Stimulated activated naive CD4-positive, alpha-beta T cell (primary cell): Measurements from ENCODE around the gene ETS2.

Experiments
- DNase-seq, 6 experiments: peaks; one replicate each; lab custom pipeline; 2025; lab: John Stamatoyannopoulos, UW

ETS2 gene

GRCh38 chr21:38802050-38803026, 3.4 kb upstream of the ETS2 start:
- no peak for DNase-seq

DNA sequence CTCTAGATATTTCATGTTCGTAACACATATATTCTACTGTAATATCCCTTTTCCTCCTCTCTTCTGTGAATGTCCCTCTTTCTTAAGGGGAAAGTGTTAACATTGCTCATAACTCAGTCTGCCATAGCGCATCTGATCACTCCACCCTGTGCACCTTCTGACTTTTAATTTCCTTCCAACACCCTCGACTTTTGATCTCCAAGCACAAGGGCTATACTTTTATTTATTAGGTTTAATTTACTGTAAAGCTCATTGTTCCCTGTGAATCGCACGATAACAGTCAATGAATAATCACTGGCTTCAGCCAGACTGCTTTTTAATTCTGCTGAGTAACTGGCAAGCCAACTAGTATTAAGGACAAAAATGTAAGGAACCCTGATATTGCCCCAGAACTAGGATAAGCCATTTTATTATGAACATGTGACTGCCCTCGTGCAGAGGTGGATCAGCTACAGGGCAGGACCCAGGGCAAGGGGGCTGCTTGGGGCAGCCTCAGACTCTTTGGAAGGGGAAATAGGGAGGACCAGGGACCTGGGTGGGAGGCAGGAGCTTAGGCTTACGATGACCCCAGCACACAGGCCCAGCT, 2.6 kb upstream of the ETS2 start:
- no peak for DNase-seq

GRCh38 chr21:38804030-38804788, 1.5 kb upstream of the ETS2 start:
- no peak for DNase-seq

GRCh38 chr21:38804789-38805327, 871 bp upstream of the ETS2 start:
- peak in 3 of 6 experiments; percentile 15 to 37 (median 33) for DNase-seq

DNA sequence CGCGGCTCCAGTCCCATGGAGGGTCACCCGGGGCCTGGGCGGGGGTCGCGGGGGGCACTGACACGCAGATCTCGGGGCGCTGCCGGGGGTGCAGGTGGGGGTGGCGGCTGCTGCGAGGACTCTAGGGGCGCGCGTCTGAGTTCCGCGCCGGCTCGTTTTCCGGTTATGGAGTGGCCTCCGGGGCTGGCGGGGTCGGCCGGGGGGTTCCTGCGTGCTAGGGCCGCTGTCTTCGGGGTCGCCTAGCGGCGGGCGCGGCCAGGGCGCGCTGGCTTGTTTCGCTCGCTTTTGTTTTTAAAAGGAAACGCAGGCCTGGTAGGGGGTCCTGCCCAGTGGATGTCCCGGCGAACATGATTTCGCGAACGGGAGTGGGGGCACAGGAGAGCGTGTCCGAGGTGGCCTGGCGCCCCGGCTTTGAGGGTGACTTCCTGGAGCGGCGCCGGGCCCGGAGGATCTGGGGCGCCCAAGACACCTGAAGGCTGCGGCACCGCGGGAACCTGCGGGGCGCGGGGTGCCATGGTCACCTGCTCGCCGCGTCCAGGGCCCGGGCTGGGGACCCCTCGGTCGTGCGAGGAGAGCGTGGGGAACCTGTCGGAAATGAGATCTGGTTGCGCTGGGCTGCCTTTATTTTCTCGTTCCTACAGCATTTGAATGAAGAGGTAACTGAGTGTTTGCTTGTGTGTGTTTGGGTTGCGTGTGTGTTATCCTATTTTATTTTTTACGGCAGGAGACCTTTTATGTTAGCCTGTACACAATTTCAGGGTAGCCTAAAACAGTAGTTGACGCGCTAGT, 618 bp downstream of the ETS2 start:
- peak in 4 of 6 experiments; percentile 9 to 50 (median 34) for DNase-seq

GRCh38 chr21:38806942-38807284, 1.2 kb downstream of the ETS2 start:
- DNase-seq, result peak in 1 of 6 experiments; percentile 28

- no peak for DNase-seq
These were observed 1.7 kb downstream of the ETS2 start for GRCh38 chr21:38807441-38807871.

GRCh38 chr21:38807986-38808385, 2.3 kb downstream of the ETS2 start:
- DNase-seq, result no peak

DNA sequence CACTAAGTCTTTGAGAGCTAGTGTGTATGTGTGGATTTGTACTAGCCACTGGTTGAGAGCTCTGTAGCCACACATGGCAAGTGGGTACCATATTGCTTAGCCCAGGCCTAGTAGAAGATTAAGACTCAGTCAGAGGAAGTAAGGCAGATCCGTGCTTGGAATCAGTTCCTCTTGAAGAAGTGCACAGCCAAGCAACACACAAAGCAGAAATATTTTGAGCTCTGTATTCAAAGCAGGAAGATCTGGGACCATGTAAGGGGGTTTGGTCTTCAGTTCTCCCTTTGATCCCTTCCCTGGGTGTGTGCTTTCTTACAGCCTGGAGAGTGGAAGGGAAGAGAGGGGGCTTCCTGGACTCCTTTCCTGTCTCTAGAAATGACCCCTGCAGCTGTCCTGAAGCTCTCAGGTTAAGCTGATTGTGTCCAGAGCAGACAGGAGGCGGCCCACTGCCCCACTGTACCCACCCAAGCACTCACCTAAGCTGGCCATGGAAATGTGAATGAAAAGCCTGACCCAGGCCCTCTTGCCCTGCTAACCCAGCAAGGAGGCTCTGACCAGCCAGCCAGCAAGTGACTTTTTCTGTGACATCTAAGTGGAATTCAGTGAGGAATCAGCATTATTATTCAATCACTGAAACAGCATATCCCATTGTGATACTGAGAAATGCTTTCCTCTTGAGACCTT, 3.6 kb downstream of the ETS2 start:
- DNase-seq, result no peak

- DNase-seq, result no peak
These were observed 4.5 kb downstream of the ETS2 start for GRCh38 chr21:38810034-38810825.

GRCh38 chr21:38810826-38811164, 5.1 kb downstream of the ETS2 start:
- no peak for DNase-seq

DNA sequence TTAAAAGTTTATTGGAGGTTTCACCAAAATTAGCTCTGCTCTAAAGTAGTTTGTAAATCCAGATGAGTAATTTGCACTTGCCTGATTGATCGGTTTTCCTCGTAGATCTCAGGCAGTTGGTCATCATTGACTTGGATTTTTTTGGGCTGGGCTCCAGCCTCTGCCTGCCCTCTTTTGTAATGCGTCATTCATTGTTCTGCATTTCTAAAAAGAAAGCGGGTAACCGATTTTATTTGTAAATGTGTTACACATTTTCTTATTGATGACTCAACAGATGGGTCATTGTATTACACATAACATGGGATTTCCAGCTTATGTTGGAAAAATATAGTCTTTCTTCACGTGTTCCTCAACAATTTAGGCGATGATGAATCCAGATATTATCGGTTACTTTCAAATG, 5.5 kb downstream of the ETS2 start:
- no peak for DNase-seq

DNA sequence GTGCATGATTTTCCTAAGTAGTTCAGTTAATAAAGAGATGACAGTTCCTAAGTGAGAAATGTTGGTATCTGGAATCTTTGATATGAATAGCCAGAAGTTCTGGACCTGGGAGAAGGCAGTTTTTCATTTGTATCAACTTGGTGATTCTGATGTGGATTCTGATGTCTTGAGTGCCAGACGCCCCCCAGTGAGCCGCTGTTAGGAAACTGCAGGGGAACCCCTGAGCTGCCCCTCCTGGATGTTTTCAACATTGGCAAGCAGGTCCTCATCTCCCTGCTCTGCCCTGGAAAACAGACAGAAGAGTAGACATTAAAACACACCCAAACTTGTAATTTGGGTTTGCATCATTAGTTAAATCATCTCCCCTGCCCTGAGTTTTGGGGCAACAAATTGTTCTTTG, 7.4 kb downstream of the ETS2 start:
- DNase-seq, result no peak

- no peak for DNase-seq
These were observed 7.8 kb downstream of the ETS2 start for GRCh38 chr21:38813547-38813946.

GRCh38 chr21:38814126-38815059, 8.7 kb downstream of the ETS2 start:
- DNase-seq, result no peak

- DNase-seq, result no peak
These were observed 9.3 kb downstream of the ETS2 start for GRCh38 chr21:38815060-38815405.

- DNase-seq, result no peak
These were observed 10.8 kb downstream of the ETS2 start for GRCh38 chr21:38816400-38816977.

DNA sequence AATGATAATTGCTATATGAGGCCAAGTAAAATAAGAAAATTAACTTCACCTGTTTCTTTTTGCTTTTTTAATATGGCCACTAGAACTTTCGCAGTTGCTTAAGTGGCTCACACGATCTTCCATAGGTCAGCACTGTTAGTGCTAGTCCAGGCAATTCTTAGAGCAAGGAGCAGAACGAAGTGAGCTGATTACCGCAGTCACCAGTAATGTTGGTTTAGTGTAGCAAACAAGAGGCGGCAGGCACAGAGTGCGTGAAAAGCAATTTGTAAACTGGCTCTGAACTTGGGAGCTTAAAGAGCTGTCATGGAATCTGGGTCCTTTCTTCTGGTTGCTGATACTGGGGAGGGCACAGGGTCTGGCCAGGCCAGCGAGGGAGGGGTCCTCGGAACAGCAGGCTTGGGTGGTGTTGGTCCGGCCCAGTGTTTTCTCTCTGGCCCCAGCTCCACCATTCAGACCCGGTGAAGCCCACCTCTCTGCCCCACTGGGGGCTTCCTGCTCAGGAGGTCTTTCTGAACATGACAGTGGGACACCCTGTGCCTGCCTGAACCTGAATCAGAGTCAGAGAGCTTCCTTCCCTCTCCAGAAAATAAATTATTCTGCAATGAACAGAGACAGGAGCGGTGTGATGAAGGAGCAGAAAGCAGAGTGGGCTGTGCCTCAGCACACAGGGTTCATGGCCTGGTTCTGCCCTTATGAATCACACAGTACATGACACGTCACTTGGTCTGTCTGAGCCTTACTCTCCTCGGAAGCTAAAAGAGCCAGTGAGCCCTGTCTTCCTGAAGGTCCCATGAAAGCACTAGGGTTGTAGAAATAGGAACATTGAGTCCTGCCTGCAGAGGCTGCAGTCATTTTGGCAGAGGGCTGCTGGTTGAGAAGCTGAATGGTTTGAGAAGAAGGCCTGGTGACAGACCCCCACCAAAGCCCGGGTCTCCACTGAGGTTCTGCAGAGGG, 11.9 kb downstream of the ETS2 start:
- DNase-seq, result no peak
